ENCODE results near the gene TBRG1. TPM values are rescaled to one million over a fixed set of nuclear protein-coding genes. Genes with fewer than 3 reads are reported as not detected.

The TBRG1 gene
- total and polyA plus RNA-seq, 2 of the 8 experiments (the other 6 are each of a cell fraction or from before 2014, with no cell fraction given): 16.3 to 26.7 TPM

- TF ChIP-seq MAFK (IDR thresholded peaks at IDR 0.05; ENCODE audit: low read depth, low read length) (no peak), RNF2 (IDR thresholded peaks at IDR 0.05; ENCODE audit: borderline replicate concordance, low read depth, low read length, missing control alignments, poor library complexity, severe bottlenecking) (no peak), CTCF (IDR thresholded peaks at IDR 0.05; ENCODE audit: control extremely low read depth in 1 of 3, insufficient read depth in 1 of 3, low read depth in 1 of 3, low read length in 3 of 3) (no peak), CHD1 (IDR thresholded peaks at IDR 0.05; ENCODE audit: low read depth, low read length) (no peak), CBX8 (IDR thresholded peaks at IDR 0.05; ENCODE audit: borderline replicate concordance, low read depth, low read length) (no peak)
These were observed 53.7 kb downstream of the TBRG1 start (continued) for GRCh38 chr11:124676386-124676785.

Data from H1 (cell line).